Fibroblast of the aortic adventitia (primary cell): ENCODE data around the gene MEF2A. TPM values are rescaled to one million over a fixed set of nuclear protein-coding genes. Genes with fewer than 3 reads are reported as not detected.
"Not testable (repeated sequence)": the region's sequence is repeated elsewhere in the genome, so short reads cannot be mapped to it uniquely, and the experiment has no call there.

Source experiments
- DNase-seq: peaks from one replicate; pipeline ENCODE4 v3.0.0-alpha.2; 2010; ENCODE audit warnings: low read depth
- H3K4me3 ChIP-seq: 2 replicates; pipeline ENCODE4 v1.5.1; 2011; ENCODE audit warnings: low read depth, mild to moderate bottlenecking, control low read depth, low read length, moderate library complexity
- total RNA-seq: library from RNA; depleted of rRNA; stranded (reverse); fragments of >200 nt; gene quantifications from 2 replicates; pipeline ENCODE4 v1.2.3, GENCODE V29; 2012; ENCODE audit warnings: low replicate concordance
- TF ChIP-seq, protein P1 (sequence below): IDR thresholded peaks from 2 replicates; pipeline ENCODE4 v1.5.1; 2011; ENCODE audit warnings: mild to moderate bottlenecking, low read length, control low read depth, inconsistent platforms; ENCODE audit not compliant: insufficient read depth

Gene MEF2A
- total RNA-seq, result 95.1 and 118 TPM in 2 replicates

DNA sequence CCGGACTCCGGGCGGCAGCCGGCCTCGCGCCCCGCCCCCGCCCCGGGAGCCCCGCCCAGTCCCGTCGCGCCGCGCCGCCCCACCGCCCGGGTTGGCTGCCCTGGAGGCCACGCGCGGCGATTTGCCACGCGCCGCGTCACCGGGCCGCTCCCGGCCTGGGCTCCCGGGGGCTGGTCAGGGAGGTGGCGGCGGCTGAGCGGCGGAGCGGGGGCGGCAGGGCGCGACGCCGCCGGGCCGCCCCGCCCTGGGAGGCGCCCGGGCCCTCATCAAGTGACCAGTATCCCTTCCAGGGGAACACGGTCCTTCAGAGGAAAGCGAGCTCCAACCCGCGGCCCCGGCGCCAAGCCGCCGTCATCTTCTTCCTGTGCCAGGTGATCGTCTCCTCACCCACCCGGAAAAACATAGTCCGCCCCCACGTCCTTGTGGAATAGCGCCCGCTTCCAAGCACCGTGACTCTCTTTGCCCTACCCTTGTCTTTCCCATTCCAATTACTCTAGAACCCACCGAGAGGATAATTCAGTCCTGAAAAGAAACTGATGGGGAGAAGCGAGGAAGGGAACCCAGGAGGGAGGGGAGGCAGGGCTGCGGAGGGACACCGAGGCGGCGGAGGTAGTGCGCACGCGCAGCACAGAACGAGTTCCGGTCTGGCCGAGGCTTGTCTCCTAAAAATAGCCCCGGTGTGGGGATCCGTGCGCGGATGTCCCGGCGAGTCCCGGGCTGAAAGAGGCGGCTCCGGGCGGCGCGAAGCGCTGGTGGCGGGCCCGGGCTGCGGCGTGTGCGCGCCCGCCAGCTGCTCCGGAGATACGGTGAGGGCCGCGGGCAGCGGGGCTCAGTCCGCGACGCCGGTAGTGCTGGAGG lies at the start of gene MEF2A:
Gene MEF2A, plus strand, starts transcription at position 686 of the 858 bp plus-strand sequence. CDS start 67,136 bp downstream, outside the sequence.
- TF ChIP-seq, protein P1, sequence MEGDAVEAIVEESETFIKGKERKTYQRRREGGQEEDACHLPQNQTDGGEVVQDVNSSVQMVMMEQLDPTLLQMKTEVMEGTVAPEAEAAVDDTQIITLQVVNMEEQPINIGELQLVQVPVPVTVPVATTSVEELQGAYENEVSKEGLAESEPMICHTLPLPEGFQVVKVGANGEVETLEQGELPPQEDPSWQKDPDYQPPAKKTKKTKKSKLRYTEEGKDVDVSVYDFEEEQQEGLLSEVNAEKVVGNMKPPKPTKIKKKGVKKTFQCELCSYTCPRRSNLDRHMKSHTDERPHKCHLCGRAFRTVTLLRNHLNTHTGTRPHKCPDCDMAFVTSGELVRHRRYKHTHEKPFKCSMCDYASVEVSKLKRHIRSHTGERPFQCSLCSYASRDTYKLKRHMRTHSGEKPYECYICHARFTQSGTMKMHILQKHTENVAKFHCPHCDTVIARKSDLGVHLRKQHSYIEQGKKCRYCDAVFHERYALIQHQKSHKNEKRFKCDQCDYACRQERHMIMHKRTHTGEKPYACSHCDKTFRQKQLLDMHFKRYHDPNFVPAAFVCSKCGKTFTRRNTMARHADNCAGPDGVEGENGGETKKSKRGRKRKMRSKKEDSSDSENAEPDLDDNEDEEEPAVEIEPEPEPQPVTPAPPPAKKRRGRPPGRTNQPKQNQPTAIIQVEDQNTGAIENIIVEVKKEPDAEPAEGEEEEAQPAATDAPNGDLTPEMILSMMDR, result no peak
- peak within 1 kb of the TSS; percentile 96 for H3K4me3 ChIP-seq
- DNase-seq, result peak; percentile 96

DNA sequence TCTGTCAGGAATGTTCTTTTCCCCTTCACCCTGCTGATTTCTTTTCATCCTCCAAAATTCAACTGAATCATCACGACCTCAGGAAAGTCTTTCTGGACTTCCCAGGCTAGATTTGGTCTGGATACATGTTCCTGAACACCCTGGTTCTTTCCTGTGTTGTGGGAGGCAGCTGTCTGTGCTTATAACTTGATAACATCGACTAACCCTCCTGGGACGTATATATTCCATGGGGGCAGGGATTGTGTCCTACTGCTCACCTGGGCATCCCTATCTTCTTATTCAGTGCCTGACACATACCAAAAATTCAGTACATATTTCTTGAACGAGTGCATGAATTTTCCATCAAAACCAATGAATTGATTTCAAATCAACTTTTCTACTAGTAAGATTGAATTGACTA lies 47.6 kb upstream of the MEF2A start:
- no peak for DNase-seq
- H3K4me3 ChIP-seq, result no peak overlapping the region
- TF ChIP-seq, protein P1, result no peak

DNA sequence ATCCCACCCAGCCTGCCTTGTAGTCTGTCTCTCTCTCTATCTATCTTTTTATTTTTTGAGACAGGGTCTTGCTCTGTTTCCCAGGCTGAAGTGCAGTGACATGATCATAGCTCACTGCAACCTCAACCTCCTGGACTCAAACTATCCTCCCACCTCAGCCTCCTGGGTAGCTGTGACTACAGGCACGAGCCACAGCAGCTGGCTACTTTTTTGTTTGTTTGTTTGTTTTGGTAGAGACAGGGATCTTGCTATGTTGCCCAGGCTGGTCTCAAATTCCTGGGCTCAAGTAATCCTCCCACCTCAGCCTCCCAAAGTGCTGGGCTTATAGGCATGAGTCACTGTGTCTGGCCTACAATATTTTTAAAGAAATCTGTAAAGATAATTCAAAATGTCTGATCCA lies 46.4 kb upstream of the MEF2A start:
- DNase-seq, H3K4me3 ChIP-seq: not testable (repeated sequence)

DNA sequence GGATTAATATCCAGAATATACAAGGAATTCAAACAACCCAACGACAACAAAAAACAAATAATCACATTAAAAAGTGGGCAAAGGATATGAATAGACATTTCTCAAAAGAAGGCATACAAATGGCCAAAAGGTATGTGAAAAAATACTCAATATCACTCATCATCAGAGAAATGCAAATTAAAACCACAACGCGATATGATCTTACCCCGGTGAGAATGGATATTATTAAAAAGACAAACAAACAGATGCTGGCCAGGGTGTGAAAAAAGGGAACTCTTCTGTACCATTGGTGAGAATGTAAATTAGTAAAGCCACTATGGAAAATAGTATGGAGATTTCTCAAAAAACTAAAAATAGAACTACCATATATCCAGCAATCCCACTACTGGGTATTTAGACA lies 43.5 kb upstream of the MEF2A start:
- H3K4me3 ChIP-seq, result no peak overlapping the region
- TF ChIP-seq, protein P1, result no peak
- no peak for DNase-seq

DNA sequence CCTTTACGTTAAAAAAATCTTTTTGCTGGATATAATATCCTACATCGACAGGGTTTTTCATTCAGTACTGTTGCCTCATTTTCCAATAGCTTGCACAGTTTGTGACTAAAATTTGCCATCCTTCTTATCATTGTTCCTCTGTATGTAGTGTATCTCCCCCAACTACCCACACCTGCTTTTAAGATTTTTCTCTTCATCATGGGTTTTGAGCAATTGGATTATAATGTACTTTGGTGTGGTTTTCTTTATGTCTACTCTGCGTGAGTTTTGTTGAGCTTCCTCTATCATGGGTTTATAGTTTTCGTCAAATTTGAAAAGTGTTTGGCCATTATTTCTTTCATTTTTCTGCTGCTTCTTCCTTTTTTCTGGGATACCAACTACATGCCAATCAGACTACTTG lies 39.6 kb upstream of the MEF2A start:
- DNase-seq, result no peak
- no peak overlapping the region for H3K4me3 ChIP-seq
- TF ChIP-seq, protein P1, result no peak

DNA sequence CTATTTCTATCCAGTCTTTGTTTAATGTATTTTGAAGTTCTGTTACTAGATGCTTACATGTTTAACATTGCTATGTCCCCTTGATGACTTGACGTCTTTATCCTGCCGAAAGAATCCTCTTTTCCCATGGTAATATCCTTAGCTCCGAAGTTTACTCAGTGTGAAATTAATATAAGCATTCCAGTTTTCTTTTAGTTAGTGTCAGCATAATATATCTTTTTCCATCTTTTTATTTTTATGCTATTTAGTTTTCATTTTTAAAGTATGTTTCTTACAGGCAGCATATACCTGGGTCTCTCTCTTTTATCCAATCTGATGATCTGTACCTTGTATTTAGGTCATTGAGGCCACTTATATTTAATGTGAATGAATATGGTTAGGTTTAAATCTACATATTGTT lies 39.1 kb upstream of the MEF2A start:
- H3K4me3 ChIP-seq, result no peak overlapping the region
- no peak for DNase-seq
- TF ChIP-seq, protein P1, result no peak

DNA sequence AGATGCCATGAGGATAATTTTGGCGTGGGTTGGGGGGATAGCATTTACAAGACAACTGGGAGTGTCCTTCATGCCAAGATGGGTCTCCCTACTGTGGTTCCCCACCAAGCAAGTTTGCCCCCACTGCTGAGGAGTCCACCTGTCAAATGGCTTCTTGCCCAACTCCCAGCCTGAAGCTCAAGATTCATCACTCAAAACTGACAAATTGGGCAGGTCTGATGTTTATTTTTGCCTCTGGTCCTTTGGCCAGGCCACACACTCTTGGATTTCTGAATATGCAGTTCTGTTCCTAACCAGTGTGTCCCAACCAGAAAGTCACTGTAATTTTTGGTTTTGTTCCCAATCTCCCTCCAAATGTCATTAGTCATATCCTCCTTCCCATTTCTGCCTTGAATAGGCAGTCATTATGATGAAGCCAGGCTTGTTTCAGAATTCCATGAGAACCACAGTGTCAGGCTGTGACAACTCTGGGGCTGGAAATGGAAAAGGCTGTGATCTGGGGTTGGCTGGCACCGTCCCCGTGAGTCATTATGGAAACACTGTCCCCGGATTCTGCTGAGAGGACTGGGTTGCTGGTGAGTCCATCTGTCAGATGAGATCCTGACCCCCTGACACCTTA lies 29.3 kb upstream of the MEF2A start:
- TF ChIP-seq, protein P1, result no peak
- DNase-seq, result peak; percentile 57

More for the DNA sequence above, 29.3 kb upstream of the MEF2A start:
- H3K4me3 ChIP-seq, result no peak overlapping the region
